H1 (cell line): ENCODE measurements around the gene C9orf152. TPM values are rescaled to one million over a fixed set of nuclear protein-coding genes. Genes with fewer than 3 reads are reported as not detected.

Experiments used
- BACH1 ChIP-seq: IDR thresholded peaks from 2 replicates; pipeline ENCODE4 v1.6.1; 2012; ENCODE audit warnings: low read length, improper control_type of control experiment
- CBX5 ChIP-seq: fragments of 300-800, 300-1000 bp; sonication (generic); IDR thresholded peaks from 2 replicates; pipeline ENCODE4 v1.7.1; 2016; ENCODE audit warnings: antibody characterized with exemption, low read length, low read depth
- EGR1 ChIP-seq: IDR thresholded peaks from 2 replicates; pipeline ENCODE4 v1.6.1; 2011; ENCODE audit warnings: low read depth, low read length, borderline replicate concordance
- HDAC6 ChIP-seq: IDR thresholded peaks from one replicate; pipeline ENCODE4 v1.7.1; 2012; ENCODE audit warnings: low read depth, mild to moderate bottlenecking, inconsistent platforms, low read length, moderate library complexity
- SIRT6 ChIP-seq: IDR thresholded peaks from one replicate; pipeline ENCODE4 v1.7.1; 2012; ENCODE audit warnings: low read length, inconsistent platforms
- polyA plus RNA-seq, 7 experiments: library from polyadenylated mRNA; depleted of rRNA in 3 of 7; stranded (reverse) in 5 of 7; unstranded in 2 of 7; fragments of >200 nt in 5 of 7; fragments of 200-250 nt in 2 of 7; gene quantifications; 1 replicate in 5 of 7; 2 replicates in 1 of 7; 4 replicates in 1 of 7; pipeline versions ENCODE4 v1.2.1 to v1.2.3, GENCODE V29; 2011 to 2013; ENCODE audit warnings: missing spikeins in 2 of 7, mixed read lengths in 2 of 7
- total RNA-seq: library from RNA; stranded (reverse); fragmentation: NEBNext Ultra II Directional; extraction: Animal tissue kit (Norgen Biotek cat#: 25700); gene quantifications from 2 replicates; pipeline ENCODE4 v1.2.1, GENCODE V29; 2021

Gene C9orf152
- total and polyA plus RNA-seq, 2 of the 8 experiments (the other 6 are each of a cell fraction or from before 2014, with no cell fraction given), result not detected

- TF ChIP-seq SIRT6, result no peak
- TF ChIP-seq CBX5, result no peak
- TF ChIP-seq EGR1, result no peak
- TF ChIP-seq BACH1, result no peak
- no peak for TF ChIP-seq HDAC6
- TF ChIP-seq, all 59 proteins: peak for 0
These were observed 27.2 kb downstream of the C9orf152 start (continued) for GRCh38 chr9:110180511-110181434.
